GM10266 (cell line): ENCODE measurements around the gene MAG.
A peak's percentile ranks its signal among the peaks of the same experiment; 100 is the strongest.
"Not testable (repeated sequence)": the region's sequence is repeated elsewhere in the genome, so short reads cannot be mapped to it uniquely, and the experiment has no call there.

ENCODE experiments used
- DNase-seq: peaks from one replicate; pipeline ENCODE4 v3.0.0; 2012; ENCODE audit errors: extremely low spot score
- CTCF ChIP-seq: IDR thresholded peaks from 2 replicates; pipeline ENCODE4 v1.5.1; 2012; ENCODE audit warnings: mild to moderate bottlenecking, low read depth; ENCODE audit not compliant: control insufficient read depth, insufficient read depth; ENCODE audit errors: missing control alignments

Gene MAG

GRCh38 chr19:35355791-35356460 lies 64.0 kb downstream of the MAG start:
- no peak for DNase-seq
- no peak for TF ChIP-seq CTCF

- no peak for TF ChIP-seq CTCF
- DNase-seq: no peak
These were observed 66.1 kb downstream of the MAG start, which contains the start of gene FFAR3 for GRCh38 chr19:35357867-35358573. Gene FFAR3, plus strand, starts transcription at chr19:35358460. Its CDS starts 431 bp downstream, at chr19:35358891.

- TF ChIP-seq CTCF: peak; percentile 5
- DNase-seq: not testable (repeated sequence)
These were observed 66.9 kb downstream of the MAG start for GRCh38 chr19:35358834-35359233.

- not testable (repeated sequence) for DNase-seq
These were observed 67.4 kb downstream of the MAG start for GRCh38 chr19:35359395-35359794.

GRCh38 chr19:35360081-35360480 lies 68.1 kb downstream of the MAG start:
- DNase-seq: not testable (repeated sequence)

GRCh38 chr19:35360880-35361420 lies 69.0 kb downstream of the MAG start:
- no peak for DNase-seq
- TF ChIP-seq CTCF: no peak

GRCh38 chr19:35362261-35363000 lies 70.5 kb downstream of the MAG start:
- no peak for TF ChIP-seq CTCF
- DNase-seq: no peak
